ENCODE measurements around the gene SEL1L2.

DNA sequence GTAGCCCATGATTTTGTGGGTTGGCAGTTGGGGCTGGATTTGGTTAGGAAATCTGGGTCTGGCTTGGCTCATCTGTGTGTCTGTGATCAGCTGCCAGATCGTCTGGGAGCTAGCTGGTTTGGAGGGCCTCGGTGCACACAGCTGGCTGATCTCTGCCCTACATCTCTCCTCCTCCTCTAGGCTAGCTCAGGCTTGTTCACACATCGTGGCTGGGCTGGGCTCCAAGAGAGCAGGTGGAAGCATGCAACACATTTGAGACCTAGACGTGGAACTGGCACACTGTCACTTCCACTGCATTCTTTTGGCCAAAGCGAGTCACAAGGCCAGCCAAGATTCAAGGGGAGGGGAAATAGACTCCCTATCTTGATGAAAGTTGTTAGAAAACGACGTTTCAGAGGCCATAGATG is 189.7 kb downstream of the SEL1L2 start:
- TF ChIP-seq, protein P1, sequence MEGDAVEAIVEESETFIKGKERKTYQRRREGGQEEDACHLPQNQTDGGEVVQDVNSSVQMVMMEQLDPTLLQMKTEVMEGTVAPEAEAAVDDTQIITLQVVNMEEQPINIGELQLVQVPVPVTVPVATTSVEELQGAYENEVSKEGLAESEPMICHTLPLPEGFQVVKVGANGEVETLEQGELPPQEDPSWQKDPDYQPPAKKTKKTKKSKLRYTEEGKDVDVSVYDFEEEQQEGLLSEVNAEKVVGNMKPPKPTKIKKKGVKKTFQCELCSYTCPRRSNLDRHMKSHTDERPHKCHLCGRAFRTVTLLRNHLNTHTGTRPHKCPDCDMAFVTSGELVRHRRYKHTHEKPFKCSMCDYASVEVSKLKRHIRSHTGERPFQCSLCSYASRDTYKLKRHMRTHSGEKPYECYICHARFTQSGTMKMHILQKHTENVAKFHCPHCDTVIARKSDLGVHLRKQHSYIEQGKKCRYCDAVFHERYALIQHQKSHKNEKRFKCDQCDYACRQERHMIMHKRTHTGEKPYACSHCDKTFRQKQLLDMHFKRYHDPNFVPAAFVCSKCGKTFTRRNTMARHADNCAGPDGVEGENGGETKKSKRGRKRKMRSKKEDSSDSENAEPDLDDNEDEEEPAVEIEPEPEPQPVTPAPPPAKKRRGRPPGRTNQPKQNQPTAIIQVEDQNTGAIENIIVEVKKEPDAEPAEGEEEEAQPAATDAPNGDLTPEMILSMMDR (IDR thresholded peaks at IDR 0.05 in 8 of 11, conservative IDR thresholded peaks at IDR 0.05 in 3 of 11) = no peak
- TF ChIP-seq POLR2A (IDR thresholded peaks at IDR 0.05) (no peak), POLR2AphosphoS5 (IDR thresholded peaks at IDR 0.05) (peak in 1 of 3 donors; percentile 27)

Data from spleen (tissue), 7 donors.